H9 (cell line): ENCODE measurements around the gene LRMDA. TPM values are rescaled to one million over a fixed set of nuclear protein-coding genes. Genes with fewer than 3 reads are reported as not detected.

ENCODE experiments used
- DNase-seq: peaks from one replicate; pipeline ENCODE4 v3.0.0-alpha.2; 2017
- H2AFZ ChIP-seq: one replicate; pipeline ENCODE4 v1.6.1; 2013; ENCODE audit warnings: mild to moderate bottlenecking, low read length, control low read depth, moderate library complexity
- H2AK5ac ChIP-seq: 2 replicates; pipeline ENCODE4 v1.6.1; 2013; ENCODE audit warnings: low read length, control low read depth, mixed read lengths; ENCODE audit not compliant: insufficient read length
- H2BK120ac ChIP-seq: one replicate; pipeline ENCODE4 v1.6.1; 2013; ENCODE audit warnings: low read depth, mild to moderate bottlenecking, low read length, control low read depth, inconsistent platforms; ENCODE audit not compliant: poor library complexity, severe bottlenecking
- H2BK12ac ChIP-seq: 2 replicates; pipeline ENCODE4 v1.6.1; 2013; ENCODE audit warnings: low read length, control low read depth, mixed read lengths, low read depth; ENCODE audit not compliant: insufficient read length
- H2BK15ac ChIP-seq: 2 replicates; pipeline ENCODE4 v1.6.1; 2013; ENCODE audit warnings: low read depth, low read length, control low read depth
- H2BK20ac ChIP-seq: one replicate; pipeline ENCODE4 v1.6.1; 2013; ENCODE audit warnings: low read depth, mild to moderate bottlenecking, low read length, control low read depth, inconsistent platforms; ENCODE audit not compliant: poor library complexity, severe bottlenecking
- H2BK5ac ChIP-seq: 2 replicates; pipeline ENCODE4 v1.6.1; 2013; ENCODE audit warnings: low read length, control low read depth, mixed read lengths; ENCODE audit not compliant: insufficient read length
- H3K14ac ChIP-seq: 2 replicates; pipeline ENCODE4 v1.6.1; 2013; ENCODE audit warnings: low read length, control low read depth; ENCODE audit not compliant: insufficient read depth
- H3K18ac ChIP-seq: 2 replicates; pipeline ENCODE4 v1.6.1; 2013; ENCODE audit warnings: low read depth, mild to moderate bottlenecking, mixed read lengths, low read length, control low read depth; ENCODE audit not compliant: insufficient read length
- H3K23ac ChIP-seq: 2 replicates; pipeline ENCODE4 v1.6.1; 2013; ENCODE audit warnings: low read length, control low read depth, mixed read lengths, low read depth; ENCODE audit not compliant: insufficient read length
- H3K23me2 ChIP-seq: 2 replicates; pipeline ENCODE4 v1.6.1; 2013; ENCODE audit warnings: low read depth, mild to moderate bottlenecking, mixed read lengths, low read length, control low read depth; ENCODE audit not compliant: insufficient read length, poor library complexity, severe bottlenecking
- H3K27ac ChIP-seq: 2 replicates; pipeline ENCODE4 v1.5.1; 2013; ENCODE audit warnings: low read length, control low read depth, mixed read lengths, low read depth; ENCODE audit not compliant: insufficient read length
- H3K27me3 ChIP-seq: 2 replicates; pipeline ENCODE4 v1.6.1; 2013; ENCODE audit warnings: low read length, control low read depth, inconsistent platforms; ENCODE audit not compliant: insufficient read depth
- H3K4ac ChIP-seq: 2 replicates; pipeline ENCODE4 v1.6.1; 2013; ENCODE audit warnings: low read depth, mild to moderate bottlenecking, control low read depth, inconsistent platforms, low read length, moderate library complexity
- H3K4me1 ChIP-seq: 2 replicates; pipeline ENCODE4 v1.6.1; 2013; ENCODE audit warnings: low read length, control low read depth, inconsistent platforms; ENCODE audit not compliant: insufficient read depth
- H3K4me2 ChIP-seq: 2 replicates; pipeline ENCODE4 v1.6.1; 2013; ENCODE audit warnings: low read length, control low read depth, mixed read lengths; ENCODE audit not compliant: insufficient read length, insufficient read depth
- H3K56ac ChIP-seq: 2 replicates; pipeline ENCODE4 v1.6.1; 2013; ENCODE audit warnings: low read depth, mild to moderate bottlenecking, mixed read lengths, low read length, control low read depth; ENCODE audit not compliant: insufficient read length
- H3K79me1 ChIP-seq: 2 replicates; pipeline ENCODE4 v1.6.1; 2013; ENCODE audit warnings: low read depth, mild to moderate bottlenecking, moderate library complexity, low read length, control low read depth, inconsistent platforms; ENCODE audit not compliant: insufficient read depth, poor library complexity, severe bottlenecking
- H3K79me2 ChIP-seq: 2 replicates; pipeline ENCODE4 v1.6.1; 2013; ENCODE audit warnings: low read length, control low read depth, inconsistent platforms; ENCODE audit not compliant: insufficient read depth
- H3K9ac ChIP-seq: 2 replicates; pipeline ENCODE4 v1.6.1; 2013; ENCODE audit warnings: low read length, control low read depth, mixed read lengths; ENCODE audit not compliant: insufficient read length; ENCODE audit errors: extremely low read depth
- H3K9me3 ChIP-seq: one replicate; pipeline ENCODE4 v1.6.1; 2013; ENCODE audit warnings: low read depth, low read length, inconsistent platforms; ENCODE audit not compliant: control insufficient read depth
- H3T11ph ChIP-seq: one replicate; pipeline ENCODE4 v1.6.1; 2013; ENCODE audit warnings: mild to moderate bottlenecking, low read length, control low read depth, inconsistent platforms
- H4K20me1 ChIP-seq: one replicate; pipeline ENCODE4 v1.6.1; 2013; ENCODE audit not compliant: control insufficient read depth, insufficient read length, insufficient read depth
- H4K5ac ChIP-seq: 2 replicates; pipeline ENCODE4 v1.6.1; 2013; ENCODE audit warnings: low read depth, mild to moderate bottlenecking, mixed read lengths, low read length, control low read depth; ENCODE audit not compliant: insufficient read length
- H4K8ac ChIP-seq: replicated peaks from 2 replicates; pipeline ENCODE4 v1.6.1; 2013; ENCODE audit warnings: low read length, control low read depth, mixed read lengths, low read depth; ENCODE audit not compliant: insufficient read length
- H4K91ac ChIP-seq: 2 replicates; pipeline ENCODE4 v1.6.1; 2013; ENCODE audit warnings: low read depth, mild to moderate bottlenecking, moderate library complexity, mixed read lengths, low read length, control low read depth; ENCODE audit not compliant: insufficient read length
- H3K27ac Mint-ChIP-seq, 3 experiments: 2 replicates in 2 of 3; 3 replicates in 1 of 3; pipeline ENCODE4 v1.8.0; 2020 to 2021; ENCODE audit warnings: mixed read lengths in 3 of 3, mild to moderate bottlenecking in 1 of 3, moderate library complexity in 1 of 3
- H3K27me3 Mint-ChIP-seq: 2 replicates; pipeline ENCODE4 v1.8.0; 2021; ENCODE audit warnings: low read depth, mild to moderate bottlenecking, moderate library complexity, mixed read lengths
- H3K36me3 Mint-ChIP-seq, 3 experiments: 2 replicates in 2 of 3; 3 replicates in 1 of 3; pipeline ENCODE4 v1.8.0; 2020 to 2021; ENCODE audit warnings: low read depth in 3 of 3, mixed read lengths in 3 of 3; ENCODE audit not compliant: insufficient read depth in 1 of 3
- H3K4me1 Mint-ChIP-seq, 2 experiments: 2 replicates each; pipeline ENCODE4 v1.8.0; 2020; ENCODE audit warnings: mixed read lengths in 2 of 2
- H3K4me3 Mint-ChIP-seq, 2 experiments: 2 replicates in 1 of 2; 3 replicates in 1 of 2; pipeline ENCODE4 v1.8.0; 2020 to 2021; ENCODE audit warnings: mild to moderate bottlenecking in 2 of 2, mixed read lengths in 2 of 2, moderate library complexity in 1 of 2
- H3K9me3 Mint-ChIP-seq, 2 experiments: 2 replicates in 1 of 2; 3 replicates in 1 of 2; pipeline ENCODE4 v1.8.0; 2020; ENCODE audit warnings: mild to moderate bottlenecking in 2 of 2, mixed read lengths in 2 of 2, moderate library complexity in 1 of 2
- WGBS: extraction: QIAGEN DNeasy Blood & Tissue Kit; methylation state at CpG from one replicate; pipeline ENCODE4 v1.1.7; 2013; ENCODE audit warnings: missing lambda C conversion rate, low lambda C conversion rate, mixed read lengths; ENCODE audit not compliant: insufficient read length; ENCODE audit errors: extremely low coverage; 5-methylcytosine and 5-hydroxymethylcytosine counted together
- total RNA-seq: library from RNA; stranded (reverse); gene quantifications from 2 replicates; pipeline ENCODE4 v1.2.1, GENCODE V29; 2021
- TF ChIP-seq, protein P1 (sequence below): fragments of 200-600 bp; sonication (generic); conservative IDR thresholded peaks from 3 replicates; pipeline ENCODE4 v1.8.0; 2021; ENCODE audit warnings: antibody characterized with exemption, mild to moderate bottlenecking

Gene LRMDA
- total RNA-seq, 1 experiment from 2014 or later = 1.8 TPM

DNA sequence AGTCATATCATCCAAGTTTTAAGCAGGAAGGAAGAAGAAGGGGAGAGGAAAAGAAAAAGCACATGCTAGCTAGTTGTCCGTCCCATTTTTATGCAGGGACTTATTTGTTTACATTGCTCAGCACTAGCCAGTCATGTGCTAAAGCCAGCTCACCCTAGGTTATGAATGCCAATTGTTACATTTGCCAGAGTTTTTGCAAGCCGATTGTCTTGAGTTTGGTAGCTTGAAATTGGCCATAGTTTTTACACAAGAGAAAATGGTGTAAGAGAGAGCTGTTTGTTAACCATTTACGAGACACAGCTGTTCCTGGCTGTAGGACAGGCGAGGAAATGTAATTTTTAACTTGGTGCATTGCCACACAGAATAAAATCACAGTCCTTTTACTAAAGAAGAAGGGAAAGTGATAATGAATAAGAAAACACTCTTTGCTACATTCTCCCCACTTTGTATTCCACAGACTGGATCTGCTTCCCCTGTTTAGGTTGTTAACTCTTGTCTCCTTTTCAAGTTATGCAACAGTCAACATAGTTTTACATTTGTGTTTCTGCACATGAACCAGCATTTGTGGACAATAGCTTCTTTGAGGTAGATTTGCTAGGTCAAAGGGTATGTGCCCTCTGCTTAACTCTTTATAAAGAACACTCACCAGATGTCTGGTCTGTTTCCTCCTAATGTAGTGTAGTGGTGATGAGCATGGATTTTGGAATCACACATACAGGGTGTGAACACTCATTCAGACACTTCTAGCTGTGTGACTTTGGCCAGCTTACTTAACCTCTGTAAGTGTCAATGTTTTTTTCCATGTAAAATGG lies 357.2 kb downstream of the LRMDA start:
- no peaks in the 10 kb centered on the region; the same call in 1 of the 2 replicates for H3K4me1 ChIP-seq
- no peak overlapping the region for H3K4ac ChIP-seq
- H3K14ac ChIP-seq = no peak overlapping the region
- no peak overlapping the region for H3K23ac ChIP-seq
- H3K79me2 ChIP-seq = no peaks in the 10 kb centered on the region
- TF ChIP-seq, protein P1, sequence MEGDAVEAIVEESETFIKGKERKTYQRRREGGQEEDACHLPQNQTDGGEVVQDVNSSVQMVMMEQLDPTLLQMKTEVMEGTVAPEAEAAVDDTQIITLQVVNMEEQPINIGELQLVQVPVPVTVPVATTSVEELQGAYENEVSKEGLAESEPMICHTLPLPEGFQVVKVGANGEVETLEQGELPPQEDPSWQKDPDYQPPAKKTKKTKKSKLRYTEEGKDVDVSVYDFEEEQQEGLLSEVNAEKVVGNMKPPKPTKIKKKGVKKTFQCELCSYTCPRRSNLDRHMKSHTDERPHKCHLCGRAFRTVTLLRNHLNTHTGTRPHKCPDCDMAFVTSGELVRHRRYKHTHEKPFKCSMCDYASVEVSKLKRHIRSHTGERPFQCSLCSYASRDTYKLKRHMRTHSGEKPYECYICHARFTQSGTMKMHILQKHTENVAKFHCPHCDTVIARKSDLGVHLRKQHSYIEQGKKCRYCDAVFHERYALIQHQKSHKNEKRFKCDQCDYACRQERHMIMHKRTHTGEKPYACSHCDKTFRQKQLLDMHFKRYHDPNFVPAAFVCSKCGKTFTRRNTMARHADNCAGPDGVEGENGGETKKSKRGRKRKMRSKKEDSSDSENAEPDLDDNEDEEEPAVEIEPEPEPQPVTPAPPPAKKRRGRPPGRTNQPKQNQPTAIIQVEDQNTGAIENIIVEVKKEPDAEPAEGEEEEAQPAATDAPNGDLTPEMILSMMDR = no peak
- Mint-ChIP-seq H3K4me3 (no peak overlapping the region), H3K36me3 (no peaks in the 10 kb centered on the region; a peak in 1 of 7 replicates), H3K27me3 (peaks cover 2% of the 10 kb centered on the region), H3K4me1 (peaks cover 29 to 33% of the 10 kb centered on the region in 2 experiments), H3K9me3 (no peaks in the 10 kb centered on the region; a peak in 1 of 5 replicates), H3K27ac (peak overlapping the region in 1 of 3 experiments; percentile 63; a peak in 1 of 7 replicates)
- no peak for DNase-seq
- H2BK120ac ChIP-seq = peak overlapping the region; percentile 69
- no peaks in the 10 kb centered on the region for H3K79me1 ChIP-seq
- H2BK15ac ChIP-seq = no peak overlapping the region
- H3K9me3 ChIP-seq = no peaks in the 10 kb centered on the region
- no peak overlapping the region for H3K56ac ChIP-seq
- no peak overlapping the region for H4K8ac ChIP-seq
- no peak overlapping the region for H2BK20ac ChIP-seq
- H2AFZ ChIP-seq = peak overlapping the region; percentile 22
- no peak overlapping the region for H2AK5ac ChIP-seq
- no peak overlapping the region for H2BK12ac ChIP-seq
- no peaks in the 10 kb centered on the region for H3K23me2 ChIP-seq
- no peak overlapping the region for H4K91ac ChIP-seq
- no peak overlapping the region for H2BK5ac ChIP-seq
- WGBS = no CpG with 5 or more reads among the region's 4 CpGs
- H4K5ac ChIP-seq = no peak overlapping the region
- H3K4me2 ChIP-seq = no peak overlapping the region
- no peaks in the 10 kb centered on the region for H3K27me3 ChIP-seq
- no peak overlapping the region for H3K27ac ChIP-seq
- H3T11ph ChIP-seq = no peak overlapping the region
- H3K9ac ChIP-seq = no peak overlapping the region
- H3K18ac ChIP-seq = no peak overlapping the region
- no peaks in the 10 kb centered on the region for H4K20me1 ChIP-seq
